B cell (primary cell): Measurements from ENCODE around the gene MAGI2.

ENCODE experiments used
- EZH2 ChIP-seq: IDR thresholded peaks from 2 replicates; pipeline ENCODE4 v1.6.1; 2012; ENCODE audit warnings: borderline replicate concordance, low read depth, mild to moderate bottlenecking, moderate library complexity, low read length; ENCODE audit not compliant: insufficient read depth, poor library complexity, severe bottlenecking
- TF ChIP-seq, protein P1 (sequence below): fragments of 200-600 bp; IDR thresholded peaks from one replicate; pipeline ENCODE4 v1.8.0; 2022; ENCODE audit warnings: antibody characterized with exemption, mild to moderate bottlenecking

GRCh38 chr7:78720066-78720465 is 733.4 kb downstream of the MAGI2 start:
- no peak for TF ChIP-seq EZH2
- TF ChIP-seq, protein P1, sequence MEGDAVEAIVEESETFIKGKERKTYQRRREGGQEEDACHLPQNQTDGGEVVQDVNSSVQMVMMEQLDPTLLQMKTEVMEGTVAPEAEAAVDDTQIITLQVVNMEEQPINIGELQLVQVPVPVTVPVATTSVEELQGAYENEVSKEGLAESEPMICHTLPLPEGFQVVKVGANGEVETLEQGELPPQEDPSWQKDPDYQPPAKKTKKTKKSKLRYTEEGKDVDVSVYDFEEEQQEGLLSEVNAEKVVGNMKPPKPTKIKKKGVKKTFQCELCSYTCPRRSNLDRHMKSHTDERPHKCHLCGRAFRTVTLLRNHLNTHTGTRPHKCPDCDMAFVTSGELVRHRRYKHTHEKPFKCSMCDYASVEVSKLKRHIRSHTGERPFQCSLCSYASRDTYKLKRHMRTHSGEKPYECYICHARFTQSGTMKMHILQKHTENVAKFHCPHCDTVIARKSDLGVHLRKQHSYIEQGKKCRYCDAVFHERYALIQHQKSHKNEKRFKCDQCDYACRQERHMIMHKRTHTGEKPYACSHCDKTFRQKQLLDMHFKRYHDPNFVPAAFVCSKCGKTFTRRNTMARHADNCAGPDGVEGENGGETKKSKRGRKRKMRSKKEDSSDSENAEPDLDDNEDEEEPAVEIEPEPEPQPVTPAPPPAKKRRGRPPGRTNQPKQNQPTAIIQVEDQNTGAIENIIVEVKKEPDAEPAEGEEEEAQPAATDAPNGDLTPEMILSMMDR: no peak
